Measurements from ENCODE around the gene TPM4.
"Not testable (repeated sequence)": the region's sequence is repeated elsewhere in the genome, so short reads cannot be mapped to it uniquely, and the experiment has no call there.

The TPM4 gene

GRCh38 chr19:16076958-16077611 is 790 bp downstream of the TPM4 start:
- peak overlapping the region; percentile 58 for H3K4me3 ChIP-seq (ENCODE audit: low read depth, low read length)
- no peak for TF ChIP-seq CTCF (IDR thresholded peaks at IDR 0.05; ENCODE audit: control insufficient read depth, extremely low read depth, insufficient read depth)
- DNase-seq (ENCODE audit: low read depth), result no peak

- no peak for TF ChIP-seq CTCF (IDR thresholded peaks at IDR 0.05; ENCODE audit: control insufficient read depth, extremely low read depth, insufficient read depth)
- peak overlapping the region; percentile 58; the same call in 1 of the 2 replicates for H3K4me3 ChIP-seq (ENCODE audit: low read depth, low read length)
- no peak for DNase-seq (ENCODE audit: low read depth)
These were observed 1.9 kb downstream of the TPM4 start for GRCh38 chr19:16077984-16078758.

GRCh38 chr19:16078759-16079707 is 2.7 kb downstream of the TPM4 start:
- no peak for TF ChIP-seq CTCF (IDR thresholded peaks at IDR 0.05; ENCODE audit: control insufficient read depth, extremely low read depth, insufficient read depth)
- no peak overlapping the region for H3K4me3 ChIP-seq (ENCODE audit: low read depth, low read length)
- DNase-seq (ENCODE audit: low read depth), result peak; percentile 92

- H3K4me3 ChIP-seq (ENCODE audit: low read depth, low read length), result no peak overlapping the region
- DNase-seq (ENCODE audit: low read depth), result no peak
- no peak for TF ChIP-seq CTCF (IDR thresholded peaks at IDR 0.05; ENCODE audit: control insufficient read depth, extremely low read depth, insufficient read depth)
These were observed 7.9 kb downstream of the TPM4 start for GRCh38 chr19:16084067-16084685.

GRCh38 chr19:16085115-16085514 is 8.8 kb downstream of the TPM4 start:
- no peak for TF ChIP-seq CTCF (IDR thresholded peaks at IDR 0.05; ENCODE audit: control insufficient read depth, extremely low read depth, insufficient read depth)

GRCh38 chr19:16087404-16087803 is 11.1 kb downstream of the TPM4 start:
- not testable (repeated sequence) for H3K4me3 ChIP-seq (ENCODE audit: low read depth, low read length); DNase-seq (ENCODE audit: low read depth)

More at GRCh38 chr19:16085115-16085514, 8.8 kb downstream of the TPM4 start:
- H3K4me3 ChIP-seq (ENCODE audit: low read depth, low read length), result no peak overlapping the region
- DNase-seq (ENCODE audit: low read depth), result no peak
